Measurements from ENCODE around the gene CHMP6.

The CHMP6 gene

GRCh38 chr17:80956321-80957190 lies 35.1 kb upstream of the CHMP6 start:
- no peak for DNase-seq (ENCODE audit: low read depth in 2 of 2)

DNA sequence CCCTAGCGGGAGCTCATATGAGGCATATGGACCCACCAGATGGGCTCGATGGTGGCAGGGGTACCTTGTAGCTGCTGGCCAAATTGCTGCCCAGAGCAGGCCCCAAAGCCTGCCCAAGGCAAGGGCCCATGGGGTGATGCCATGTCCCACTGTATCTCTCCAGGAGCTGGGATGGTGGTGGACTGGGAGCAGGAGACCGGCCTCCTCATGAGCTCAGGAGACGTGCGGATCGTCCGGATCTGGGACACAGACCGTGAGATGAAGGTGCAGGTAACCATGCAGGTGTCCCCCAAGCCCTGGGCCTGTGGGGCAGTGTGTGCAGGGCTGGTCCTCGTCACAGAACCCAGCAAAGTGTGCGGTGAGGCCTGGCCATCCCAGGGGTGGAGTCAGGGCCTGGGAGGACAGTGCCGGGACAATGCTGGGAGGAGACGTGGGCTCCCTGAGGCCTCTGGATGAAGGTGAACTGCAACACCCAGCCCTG lies 34.1 kb upstream of the CHMP6 start:
- no peak for DNase-seq (ENCODE audit: low read depth in 2 of 2)

DNA sequence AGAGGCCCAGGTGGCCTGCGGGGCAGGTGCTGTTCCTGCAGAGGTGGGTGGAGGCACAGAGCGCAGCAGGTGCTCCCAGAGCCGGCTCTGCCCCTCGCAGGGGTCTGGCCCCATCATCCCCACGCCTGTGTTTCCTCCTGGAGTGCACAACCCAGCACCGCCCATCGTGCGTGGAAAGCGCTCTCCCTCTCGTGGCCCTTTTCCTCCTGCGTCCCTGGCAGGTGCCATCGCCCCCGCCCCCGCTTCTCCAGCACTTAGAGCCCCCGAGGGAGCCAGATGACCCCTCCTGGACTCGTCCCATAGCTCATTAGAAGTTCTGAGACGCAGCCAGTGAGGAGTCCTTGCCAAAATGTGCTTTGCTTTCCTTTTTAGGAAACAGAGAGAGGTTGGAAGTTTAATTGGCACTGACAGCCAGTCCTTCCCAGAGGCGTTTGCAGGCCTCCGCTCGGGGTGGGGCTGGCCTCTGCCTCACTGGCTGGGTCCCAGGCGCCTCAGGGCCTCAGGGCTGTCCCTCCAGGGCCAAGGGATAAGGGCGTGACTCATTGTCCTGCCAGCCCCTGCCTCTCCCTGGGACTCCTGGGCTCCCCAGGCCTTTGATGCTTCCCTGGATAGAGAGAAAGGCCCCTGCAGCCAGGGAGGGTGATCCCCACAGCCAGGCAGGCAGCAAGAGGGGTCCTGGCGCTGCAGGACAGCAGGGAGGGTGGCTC lies 32.2 kb upstream of the CHMP6 start:
- peak; percentile 8 to 11 for DNase-seq (ENCODE audit: low read depth in 2 of 2)

DNA sequence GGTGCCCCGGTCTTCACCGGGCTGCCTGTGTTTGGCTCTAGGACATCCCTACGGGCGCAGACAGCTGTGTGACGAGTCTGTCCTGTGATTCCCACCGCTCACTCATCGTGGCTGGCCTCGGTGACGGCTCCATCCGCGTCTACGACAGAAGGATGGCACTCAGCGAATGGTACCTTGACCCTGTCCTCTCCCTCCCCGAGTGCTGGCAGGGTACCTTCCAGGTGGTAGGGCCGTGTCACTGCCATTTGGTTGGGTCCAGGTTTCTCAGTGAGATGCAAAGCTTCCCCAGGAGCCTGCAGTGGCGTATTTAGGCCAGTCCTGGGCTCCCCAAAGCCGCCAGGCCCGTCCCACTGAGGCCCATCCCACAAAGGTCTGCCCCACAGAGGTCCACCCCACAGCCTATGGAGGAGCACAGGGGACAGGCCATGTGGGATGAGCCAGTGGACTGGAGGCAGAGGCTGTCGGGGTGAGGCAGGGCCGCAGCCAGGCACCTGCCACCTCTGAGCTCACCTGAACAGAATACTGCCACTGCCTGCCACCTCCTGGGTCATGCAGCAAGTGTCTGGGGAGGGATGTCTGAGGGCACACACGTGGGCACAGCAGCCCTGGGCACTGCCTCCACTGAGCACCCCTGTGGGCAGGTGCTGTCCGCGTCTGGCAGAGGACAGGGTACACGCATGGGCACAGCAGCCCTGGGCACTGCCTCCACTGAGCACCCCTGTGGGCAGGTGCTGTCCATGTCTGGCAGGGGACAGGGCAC lies 31.4 kb upstream of the CHMP6 start:
- DNase-seq (ENCODE audit: low read depth in 2 of 2), result no peak

- DNase-seq (ENCODE audit: low read depth in 2 of 2), result no peak
These were observed 30.7 kb upstream of the CHMP6 start for GRCh38 chr17:80960797-80961452.

DNA sequence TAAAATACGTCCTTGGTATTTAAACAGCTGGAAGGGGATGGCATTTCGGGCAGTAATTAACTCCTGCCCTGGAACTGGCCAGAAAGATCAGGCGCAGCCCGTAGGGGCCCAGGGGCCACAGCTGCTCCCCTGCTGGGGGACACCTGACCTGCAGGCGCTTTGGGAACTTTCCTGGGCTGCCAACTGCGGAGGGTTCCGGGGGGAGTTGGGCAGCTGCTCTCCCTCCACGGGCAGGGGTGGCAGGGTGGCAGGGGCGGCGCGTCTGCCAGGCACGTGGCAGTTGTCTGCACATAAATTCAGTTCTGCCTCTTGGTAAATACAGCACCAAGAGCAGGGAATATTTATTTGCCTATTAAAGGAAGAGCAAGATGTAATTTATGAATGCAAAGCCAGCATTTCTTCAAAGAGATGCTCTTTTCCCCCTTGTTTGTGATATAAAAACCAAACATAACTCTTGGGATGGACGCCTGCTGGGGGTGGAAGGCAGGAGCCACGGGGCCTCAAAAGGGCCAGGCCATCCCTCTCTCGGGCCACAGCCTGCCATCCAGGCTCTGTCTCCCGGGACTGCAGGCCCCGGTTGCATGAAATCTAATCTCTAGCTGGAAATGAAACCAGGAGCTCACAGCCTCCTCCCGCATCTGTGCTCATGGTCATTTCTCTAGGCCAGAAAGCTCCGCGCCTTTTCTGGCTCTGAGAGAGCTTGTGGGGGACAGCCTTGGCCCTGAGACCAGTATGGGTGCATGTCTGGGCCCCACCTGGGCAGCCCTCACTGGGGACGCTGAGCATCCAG lies 29.9 kb upstream of the CHMP6 start:
- DNase-seq (ENCODE audit: low read depth in 2 of 2), result no peak

- no peak for DNase-seq (ENCODE audit: low read depth in 2 of 2)
These were observed 29.0 kb upstream of the CHMP6 start for GRCh38 chr17:80962356-80963329.

GRCh38 chr17:80963812-80964543 lies 27.7 kb upstream of the CHMP6 start:
- no peak for DNase-seq (ENCODE audit: low read depth in 2 of 2)

DNA sequence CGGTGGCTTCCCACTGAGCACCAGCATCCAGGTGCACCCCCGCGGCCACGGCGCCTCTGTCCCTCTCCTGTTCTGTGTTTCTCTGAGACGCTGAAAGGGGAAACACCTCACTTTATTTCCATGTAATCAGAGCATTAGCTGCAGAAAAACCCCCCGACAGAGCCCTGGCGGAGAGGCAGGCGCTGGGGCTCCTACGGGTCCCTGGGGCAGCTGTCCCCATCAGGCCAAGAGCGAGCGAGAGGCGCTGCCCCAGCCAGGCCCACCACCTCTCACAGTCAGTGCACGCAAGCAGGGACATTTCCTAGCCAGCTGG lies 27.1 kb upstream of the CHMP6 start:
- no peak for DNase-seq (ENCODE audit: low read depth in 2 of 2)

DNA sequence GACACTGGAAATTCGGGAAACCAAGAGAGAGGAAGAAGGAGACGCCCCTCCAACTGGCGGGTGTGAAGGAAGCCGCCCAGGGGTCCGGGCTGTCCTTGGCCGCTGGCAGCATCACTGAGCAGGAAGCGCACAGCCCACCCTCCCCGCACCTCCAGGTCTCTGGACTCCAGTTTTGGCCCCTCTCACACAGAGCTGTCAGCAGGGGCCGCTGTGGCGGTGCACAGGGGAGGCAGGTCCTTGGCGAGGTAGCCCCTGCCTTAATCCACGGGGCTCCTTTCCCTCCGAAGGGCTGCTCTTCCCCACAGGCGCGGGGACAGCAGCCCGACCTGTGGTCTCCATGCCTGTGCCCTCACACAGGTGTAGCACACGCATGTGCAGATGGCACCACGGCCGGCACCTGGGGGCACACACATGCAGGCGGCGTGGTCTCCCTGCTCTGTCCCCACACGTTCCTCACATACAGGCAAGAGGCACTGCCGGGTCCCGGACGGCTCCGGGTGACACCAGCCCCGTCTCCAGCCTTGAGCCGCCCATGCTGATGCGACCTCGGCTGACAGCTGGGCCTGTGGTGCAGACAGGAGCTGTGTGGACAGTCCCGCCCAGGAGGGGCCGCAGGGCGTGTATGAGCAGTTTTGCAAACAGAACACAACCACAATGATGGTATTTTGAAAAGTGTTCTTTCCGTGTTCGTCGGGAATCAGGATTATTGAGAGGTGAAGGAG lies 26.6 kb upstream of the CHMP6 start:
- DNase-seq (ENCODE audit: low read depth in 2 of 2), result no peak

- DNase-seq (ENCODE audit: low read depth in 2 of 2), result no peak
These were observed 26.0 kb upstream of the CHMP6 start for GRCh38 chr17:80965606-80966005.

- no peak for DNase-seq (ENCODE audit: low read depth in 2 of 2)
These were observed 24.2 kb upstream of the CHMP6 start for GRCh38 chr17:80967404-80967872.

DNA sequence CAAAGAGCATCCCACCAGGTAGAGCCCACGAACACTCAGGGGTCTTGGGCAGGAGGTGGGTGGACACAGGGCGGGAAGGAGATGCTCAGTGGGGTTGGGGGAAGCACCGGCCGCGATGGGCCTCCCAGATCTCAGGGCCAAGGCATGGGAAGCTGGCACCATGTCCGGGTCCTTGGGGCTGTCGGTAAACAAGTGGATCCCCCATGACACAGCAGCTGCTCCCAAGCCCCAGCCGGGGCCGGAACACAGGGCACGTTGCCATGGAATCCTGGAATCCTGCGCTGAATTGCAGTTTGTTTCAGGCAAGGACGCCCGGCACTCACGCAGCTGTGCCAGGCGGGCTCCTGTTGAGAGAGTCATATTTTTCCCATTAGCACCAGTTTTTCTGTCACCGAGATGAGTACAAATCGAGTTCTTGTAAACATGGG lies 23.0 kb upstream of the CHMP6 start:
- no peak for DNase-seq (ENCODE audit: low read depth in 2 of 2)

DNA sequence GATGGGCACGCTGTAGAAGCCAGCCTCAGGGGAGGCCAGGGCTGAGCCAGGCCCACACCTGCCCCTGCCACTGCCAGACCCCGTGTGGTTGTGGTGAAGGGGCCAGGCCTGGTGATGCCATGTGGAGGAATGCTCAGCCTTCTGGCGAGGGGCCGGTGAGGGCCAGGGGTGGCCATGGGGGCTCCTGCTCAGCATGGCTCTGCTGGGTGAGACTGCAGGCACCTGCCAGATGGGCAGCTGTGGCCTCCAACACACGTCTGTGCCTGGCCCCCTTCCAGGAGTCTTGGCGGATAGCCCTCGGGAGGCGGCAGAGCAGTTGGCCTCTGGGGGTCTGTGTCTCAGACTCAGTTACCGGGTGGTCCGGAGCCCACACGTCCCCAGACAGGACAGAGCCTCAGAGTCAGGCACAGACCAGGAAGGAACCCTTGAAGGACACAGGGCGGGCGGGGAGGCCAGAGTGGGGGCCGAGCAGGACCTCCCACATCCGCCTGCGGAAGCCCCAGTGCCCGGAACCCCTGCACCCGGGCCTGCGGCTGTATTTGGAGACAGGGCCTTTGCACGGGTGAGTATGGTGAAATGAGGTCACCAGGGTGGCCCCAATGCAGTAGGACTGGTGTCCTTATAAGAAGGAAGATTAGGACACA lies 22.5 kb upstream of the CHMP6 start:
- DNase-seq (ENCODE audit: low read depth in 2 of 2), result no peak

DNA sequence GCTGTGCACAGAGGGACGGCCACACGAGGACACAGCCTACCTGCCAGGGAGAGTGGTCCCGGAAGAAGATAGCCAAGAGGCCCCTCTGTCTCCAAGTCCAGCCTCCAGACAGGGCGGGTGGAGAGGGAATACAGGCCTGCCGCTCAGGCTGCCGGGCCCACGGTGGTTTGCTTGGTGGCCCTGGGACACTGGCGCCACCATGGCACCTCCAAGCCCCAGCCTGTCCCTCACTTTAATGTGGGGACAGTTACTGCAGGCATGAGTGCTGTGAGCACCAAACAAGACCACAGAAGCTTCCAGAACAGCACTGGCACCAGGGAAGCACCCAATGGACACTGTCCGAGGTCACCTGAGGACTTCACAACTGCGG lies 22.0 kb upstream of the CHMP6 start:
- no peak for DNase-seq (ENCODE audit: low read depth in 2 of 2)

- DNase-seq (ENCODE audit: low read depth in 2 of 2), result no peak
These were observed 21.4 kb upstream of the CHMP6 start for GRCh38 chr17:80970044-80970761.

Measured in fibroblast of skin of left biceps (primary cell).